ENCODE data around the gene THOC5.

DNA sequence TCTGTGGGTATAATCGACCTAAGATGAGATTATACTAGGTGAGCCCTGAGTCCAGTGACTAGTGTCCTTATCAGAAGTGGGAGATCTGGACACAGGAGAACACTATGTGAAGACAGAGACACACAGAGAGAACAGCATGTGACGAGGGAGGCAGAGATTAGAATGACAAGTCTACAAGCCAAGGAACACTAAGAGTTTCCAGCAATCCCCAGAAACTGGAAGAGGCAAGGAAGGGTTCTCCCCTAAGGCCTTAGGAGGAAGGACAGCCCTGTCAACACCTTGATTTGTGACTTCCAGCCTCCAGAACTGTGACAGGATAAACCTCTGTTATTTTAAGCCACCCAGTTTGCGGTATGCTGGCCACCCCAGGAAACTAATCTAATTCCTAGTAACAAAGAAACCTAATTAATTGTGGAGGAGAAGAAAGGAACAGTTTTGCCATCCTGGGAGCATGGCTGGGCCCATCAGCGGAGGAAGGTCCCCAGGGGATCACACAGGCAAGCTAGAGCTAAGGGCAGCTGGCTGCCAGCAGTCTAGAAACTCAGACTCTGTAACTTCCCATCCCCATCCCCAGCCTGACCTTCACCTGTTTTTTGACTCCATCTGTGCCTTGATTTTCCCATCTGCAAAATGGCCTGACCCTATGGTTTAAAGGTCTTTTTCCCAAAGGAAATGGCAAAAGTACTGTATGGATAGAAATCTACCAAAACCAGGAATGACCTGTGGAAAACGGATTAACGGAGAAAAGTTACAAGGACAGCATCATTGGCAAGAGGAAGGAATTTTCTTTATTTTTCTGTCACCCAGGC lies 10.3 kb upstream of the THOC5 start:
- no peak for TF ChIP-seq POLR2A (IDR thresholded peaks at IDR 0.05)
- TF ChIP-seq, protein P1, sequence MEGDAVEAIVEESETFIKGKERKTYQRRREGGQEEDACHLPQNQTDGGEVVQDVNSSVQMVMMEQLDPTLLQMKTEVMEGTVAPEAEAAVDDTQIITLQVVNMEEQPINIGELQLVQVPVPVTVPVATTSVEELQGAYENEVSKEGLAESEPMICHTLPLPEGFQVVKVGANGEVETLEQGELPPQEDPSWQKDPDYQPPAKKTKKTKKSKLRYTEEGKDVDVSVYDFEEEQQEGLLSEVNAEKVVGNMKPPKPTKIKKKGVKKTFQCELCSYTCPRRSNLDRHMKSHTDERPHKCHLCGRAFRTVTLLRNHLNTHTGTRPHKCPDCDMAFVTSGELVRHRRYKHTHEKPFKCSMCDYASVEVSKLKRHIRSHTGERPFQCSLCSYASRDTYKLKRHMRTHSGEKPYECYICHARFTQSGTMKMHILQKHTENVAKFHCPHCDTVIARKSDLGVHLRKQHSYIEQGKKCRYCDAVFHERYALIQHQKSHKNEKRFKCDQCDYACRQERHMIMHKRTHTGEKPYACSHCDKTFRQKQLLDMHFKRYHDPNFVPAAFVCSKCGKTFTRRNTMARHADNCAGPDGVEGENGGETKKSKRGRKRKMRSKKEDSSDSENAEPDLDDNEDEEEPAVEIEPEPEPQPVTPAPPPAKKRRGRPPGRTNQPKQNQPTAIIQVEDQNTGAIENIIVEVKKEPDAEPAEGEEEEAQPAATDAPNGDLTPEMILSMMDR (IDR thresholded peaks at IDR 0.05) = no peak
